Activated CD8-positive, alpha-beta memory T cell treated with anti-CD3 and anti-CD28 coated beads, Interleukin-2, amount 50 U/mL, for 24 hours (primary cell): Measurements from ENCODE around the gene MRGPRF.

Experiments used
- DNase-seq: peaks from one replicate; pipeline ENCODE4 v3.0.0-alpha.2; 2020; ENCODE audit errors: extremely low read depth

Gene MRGPRF

DNA sequence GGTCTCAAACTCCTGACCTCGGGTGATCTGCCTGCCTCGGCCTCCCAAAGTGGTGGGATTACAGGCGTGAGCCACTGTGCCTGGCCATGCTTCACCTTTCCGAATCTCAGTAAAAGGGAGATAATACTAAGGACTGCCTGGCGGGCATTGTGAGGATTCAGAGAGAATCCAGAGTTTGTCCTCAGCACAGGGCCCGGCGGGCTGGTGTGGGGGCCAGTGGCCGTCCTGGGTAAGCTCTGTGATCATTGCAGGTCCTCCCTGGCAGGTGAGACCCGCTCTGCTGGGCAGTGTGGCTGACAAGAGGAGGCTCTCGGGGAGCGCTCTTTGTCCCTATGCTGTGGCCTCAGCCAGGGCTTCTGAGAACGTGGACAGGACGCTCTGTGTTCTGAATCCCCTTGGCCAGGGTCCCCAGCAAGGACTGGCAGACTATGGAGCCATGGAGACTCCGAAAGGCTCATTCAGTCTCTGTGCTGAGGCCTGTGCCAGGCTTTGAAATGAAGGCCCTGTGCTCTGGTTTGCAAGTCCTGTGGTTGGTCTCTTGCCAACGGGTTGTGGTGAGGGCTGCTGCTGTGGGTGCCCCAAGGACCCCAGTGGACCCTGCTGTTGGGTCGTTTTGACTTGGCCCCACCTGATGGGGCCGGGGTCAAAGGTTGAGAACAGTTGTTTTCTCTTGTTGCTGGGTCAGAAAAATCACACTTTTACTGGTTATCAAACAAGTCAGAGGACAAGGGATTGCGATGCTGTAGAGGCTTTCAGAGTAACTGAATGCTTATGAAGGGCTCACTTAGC lies 37.7 kb upstream of the MRGPRF start:
- no peak for DNase-seq

GRCh38 chr11:69049490-69049867 lies 36.4 kb upstream of the MRGPRF start:
- DNase-seq, result no peak

GRCh38 chr11:69048694-69049489 lies 35.8 kb upstream of the MRGPRF start, which contains the start of gene TPCN2:
Gene TPCN2 (plus strand): TSS chr11:69048932. CDS start chr11:69048998, 66 bp downstream.
- peak; percentile 69 for DNase-seq

DNA sequence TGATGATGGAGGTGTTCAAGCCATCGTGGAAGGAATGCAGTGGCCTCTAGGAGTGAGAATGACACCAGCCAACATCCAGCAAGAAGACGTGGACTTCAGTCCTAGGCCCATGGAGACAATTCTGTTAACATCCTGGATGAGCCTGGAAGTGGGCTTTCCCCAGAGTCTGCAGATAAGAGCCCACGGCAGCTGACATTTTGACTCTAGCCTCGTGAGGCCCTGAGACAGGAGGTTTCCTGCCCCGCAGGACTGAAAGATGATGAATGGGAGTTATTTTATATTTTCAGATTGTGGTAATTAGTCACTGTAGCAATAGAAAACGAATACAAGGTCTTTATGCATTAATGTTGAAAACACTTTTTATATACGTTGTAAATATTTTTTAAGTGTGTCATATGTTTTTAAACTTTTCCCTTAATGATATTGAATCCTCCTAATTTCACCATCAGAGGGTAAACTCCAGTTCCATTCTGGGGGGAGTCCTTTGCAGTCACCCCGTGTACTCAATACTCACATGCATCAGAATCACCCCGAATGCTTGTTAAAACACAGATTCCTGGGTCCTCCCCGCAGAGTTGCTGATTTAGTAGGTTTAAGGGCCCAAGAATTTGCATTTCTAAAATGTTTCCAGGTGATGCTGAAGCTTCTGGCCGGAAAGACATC lies 35.1 kb upstream of the MRGPRF start:
- DNase-seq, result no peak

- no peak for DNase-seq
Observed at GRCh38 chr11:69044111-69045013, 31.3 kb upstream of the MRGPRF start.

- no peak for DNase-seq
Observed at GRCh38 chr11:69041516-69041915, 28.5 kb upstream of the MRGPRF start.

- DNase-seq, result peak; percentile 31
Observed at GRCh38 chr11:69040581-69041260, 27.7 kb upstream of the MRGPRF start.

- DNase-seq, result no peak
Observed at GRCh38 chr11:69040051-69040450, 27.0 kb upstream of the MRGPRF start.

DNA sequence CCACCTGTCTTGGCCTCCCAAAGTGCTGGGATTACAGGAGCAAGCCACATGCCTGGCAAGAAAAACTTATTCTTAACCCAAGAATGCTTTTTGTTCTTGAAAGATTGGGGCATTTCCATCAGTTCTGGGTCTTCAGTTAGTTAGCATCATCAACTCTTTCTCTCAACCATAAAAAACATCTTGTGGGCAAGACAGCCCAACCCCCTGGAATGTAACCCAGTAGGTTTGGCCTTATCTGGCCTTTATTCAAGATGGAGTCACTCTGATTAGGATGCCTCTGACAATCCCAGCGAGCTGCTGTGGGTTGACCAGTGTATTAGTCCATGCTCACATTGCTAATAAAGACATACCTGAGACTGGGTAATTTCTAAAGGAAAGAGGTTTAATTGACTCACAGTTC lies 26.5 kb upstream of the MRGPRF start:
- no peak for DNase-seq

GRCh38 chr11:69037544-69037943 lies 24.5 kb upstream of the MRGPRF start:
- no peak for DNase-seq

GRCh38 chr11:69037074-69037473 lies 24.0 kb upstream of the MRGPRF start:
- DNase-seq, result no peak

DNA sequence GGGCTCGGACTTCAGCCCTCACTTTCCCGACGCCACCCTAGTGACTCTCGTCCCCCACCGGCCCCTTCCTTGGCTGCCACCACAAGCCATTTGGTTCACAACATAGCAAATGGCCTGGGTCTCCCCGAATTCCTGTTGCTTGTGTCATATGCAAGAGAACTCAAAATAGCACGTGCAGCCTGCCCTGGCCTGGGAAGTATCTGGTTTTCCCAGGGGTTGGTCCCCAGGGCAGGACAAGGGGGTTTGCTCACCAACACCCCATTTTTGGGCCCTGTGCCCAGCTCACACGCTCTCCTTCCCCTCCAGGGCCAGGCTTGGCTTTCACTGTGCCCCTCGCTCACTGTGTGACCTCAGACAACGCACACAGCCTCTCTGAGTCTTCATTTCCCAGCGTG lies 22.9 kb upstream of the MRGPRF start:
- no peak for DNase-seq

- no peak for DNase-seq
Observed at GRCh38 chr11:69035150-69035945, 22.3 kb upstream of the MRGPRF start.

DNA sequence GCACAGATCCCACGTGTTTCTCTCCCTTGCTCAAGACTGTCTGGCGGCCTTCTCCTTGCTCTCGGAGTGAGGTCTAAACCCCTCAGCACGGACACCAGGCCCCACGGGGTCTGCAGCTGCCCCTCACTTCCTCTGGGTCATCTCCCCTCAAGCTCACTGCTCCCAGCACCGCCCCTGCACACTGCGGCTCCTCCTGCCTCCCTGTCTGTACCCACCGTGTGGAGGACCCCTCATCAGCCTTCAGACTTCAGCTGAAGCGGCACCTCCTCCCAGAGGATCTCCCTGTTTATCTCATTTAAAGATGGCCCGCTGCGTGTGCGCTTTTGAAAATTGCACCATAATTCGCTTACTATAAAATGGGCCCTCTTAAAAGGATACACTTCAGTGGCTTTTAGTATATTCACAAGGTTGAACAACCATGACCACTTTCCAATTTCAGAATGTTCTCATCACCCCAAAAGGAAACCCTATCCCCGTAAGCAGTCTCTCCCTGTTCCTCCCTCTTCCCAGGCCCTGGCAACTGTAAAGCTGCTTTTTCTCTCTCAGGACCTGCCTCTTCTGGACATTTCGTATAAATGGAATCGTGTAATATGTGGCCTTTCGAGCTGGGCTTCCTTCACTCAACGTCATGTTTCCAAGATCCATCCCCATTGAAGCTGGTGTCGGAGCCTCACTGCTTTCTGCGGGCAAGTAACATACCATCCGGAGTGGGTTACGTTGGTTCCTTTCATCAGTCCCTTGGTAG lies 21.2 kb upstream of the MRGPRF start:
- no peak for DNase-seq

- DNase-seq, result no peak
Observed at GRCh38 chr11:69033431-69033830, 20.4 kb upstream of the MRGPRF start.

DNA sequence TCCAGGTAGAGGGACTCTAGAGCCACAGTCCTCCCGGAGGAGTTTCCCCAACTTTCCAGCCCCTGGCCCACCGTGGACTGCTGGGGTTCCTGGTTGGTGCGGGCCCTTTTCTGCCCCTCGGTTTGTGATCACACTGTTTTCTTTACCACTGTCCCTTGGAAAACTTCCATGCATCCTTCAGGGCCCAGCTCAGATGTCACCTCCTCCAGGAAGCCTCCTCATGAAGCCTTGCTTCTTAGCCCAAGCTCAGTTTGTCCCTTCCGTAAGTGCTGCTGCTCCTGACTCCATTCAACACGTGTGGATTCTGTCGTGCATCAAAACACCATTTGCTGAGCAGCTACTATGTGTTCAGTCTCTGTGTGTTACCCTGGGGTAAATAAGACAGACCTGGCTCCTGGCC lies 19.8 kb upstream of the MRGPRF start:
- DNase-seq, result no peak

GRCh38 chr11:69030301-69030700 lies 17.3 kb upstream of the MRGPRF start:
- no peak for DNase-seq

GRCh38 chr11:69027704-69028372 lies 14.8 kb upstream of the MRGPRF start:
- no peak for DNase-seq

- no peak for DNase-seq
Observed at GRCh38 chr11:69024509-69024908, 11.5 kb upstream of the MRGPRF start.
